PFSK-1 (cell line): ENCODE data around the gene TAOK1.

ENCODE experiments used
- FOXP2 ChIP-seq: optimal IDR thresholded peaks from 2 replicates; pipeline ENCODE3; 2011; ENCODE audit warnings: borderline replicate concordance, control low read depth, inconsistent platforms; ENCODE audit not compliant: insufficient read depth; ENCODE audit errors: extremely low read length, extremely low read depth
- POLR2AphosphoS5 ChIP-seq: IDR thresholded peaks from 2 replicates; pipeline ENCODE4 v1.6.1; 2012; ENCODE audit warnings: low read depth, mild to moderate bottlenecking, control low read depth, low read length, moderate library complexity
- REST ChIP-seq, 2 experiments: IDR thresholded peaks; 2 replicates each; pipeline versions ENCODE4 v1.6.1 to v1.8.0; 2011 to 2012; ENCODE audit warnings: low read depth in 2 of 2, low read length in 2 of 2, control low read depth in 1 of 2, inconsistent platforms in 1 of 2, mild to moderate bottlenecking in 1 of 2, moderate library complexity in 1 of 2; ENCODE audit not compliant: insufficient read depth in 1 of 2
- SIN3A ChIP-seq: IDR thresholded peaks from 2 replicates; pipeline ENCODE4 v1.6.1; 2012; ENCODE audit warnings: mild to moderate bottlenecking, low read length, moderate library complexity, borderline replicate concordance; ENCODE audit not compliant: insufficient read depth
- TAF1 ChIP-seq: IDR thresholded peaks from 2 replicates; pipeline ENCODE4 v1.6.1; 2012; ENCODE audit warnings: low read length, control low read depth, borderline replicate concordance; ENCODE audit not compliant: insufficient read depth

The TAOK1 gene

GRCh38 chr17:29569245-29569950 lies 179.2 kb downstream of the TAOK1 start:
- TF ChIP-seq SIN3A (no peak), FOXP2 (no peak), TAF1 (no peak), REST (IDR thresholded peaks at IDR 0.05; ENCODE audit: insufficient read depth in 1 of 2, low read depth in 2 of 2, low read length in 2 of 2) (no peak), POLR2AphosphoS5 (no peak)

- TF ChIP-seq FOXP2 (no peak), TAF1 (no peak), REST (IDR thresholded peaks at IDR 0.05; ENCODE audit: insufficient read depth in 1 of 2, low read depth in 2 of 2, low read length in 2 of 2) (no peak), SIN3A (no peak), POLR2AphosphoS5 (no peak)
These were observed 180.4 kb downstream of the TAOK1 start for GRCh38 chr17:29570521-29570920.

- no peak for TF ChIP-seq TAF1
- TF ChIP-seq FOXP2, result no peak
- no peak for TF ChIP-seq REST (IDR thresholded peaks at IDR 0.05; ENCODE audit: insufficient read depth in 1 of 2, low read depth in 2 of 2, low read length in 2 of 2)
These were observed 181.3 kb downstream of the TAOK1 start for GRCh38 chr17:29571486-29571882.

- TF ChIP-seq SIN3A (no peak), POLR2AphosphoS5 (no peak), REST (IDR thresholded peaks at IDR 0.05; ENCODE audit: insufficient read depth in 1 of 2, low read depth in 2 of 2, low read length in 2 of 2) (no peak), TAF1 (no peak), FOXP2 (no peak)
These were observed 181.9 kb downstream of the TAOK1 start for GRCh38 chr17:29571883-29572681.
